ENCODE data around the gene FOXQ1. TPM values are rescaled to one million over a fixed set of nuclear protein-coding genes. Genes with fewer than 3 reads are reported as not detected.

Gene FOXQ1
- total RNA-seq, 1 donor from 2014 or later: 0.35 TPM

DNA sequence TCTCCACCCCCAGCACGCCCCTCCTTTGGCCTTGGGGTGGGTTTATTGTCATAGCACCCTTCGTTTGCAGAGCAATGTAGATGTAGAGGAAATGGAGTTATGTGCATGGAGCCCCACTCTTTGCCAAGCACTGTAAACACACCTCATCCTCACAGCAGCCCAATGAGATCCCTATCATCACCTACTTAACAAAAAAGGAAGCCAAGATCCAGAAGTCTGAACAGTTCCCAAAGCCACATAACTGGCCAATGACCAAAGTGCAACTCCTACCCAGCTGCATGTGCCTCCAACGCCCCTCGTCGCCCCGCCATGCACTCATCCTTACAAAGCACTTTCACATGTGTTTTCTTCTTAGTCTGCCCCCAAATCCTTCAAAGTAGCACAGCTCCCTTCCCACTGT is 21.8 kb upstream of the FOXQ1 start:
- ATAC-seq (no peak), DNase-seq (ENCODE audit: low spot score) (no peak)

GRCh38 chr6:1290805-1291204 is 21.1 kb upstream of the FOXQ1 start:
- ATAC-seq: no peak
- DNase-seq (ENCODE audit: low spot score): no peak

GRCh38 chr6:1291381-1291780 is 20.5 kb upstream of the FOXQ1 start:
- ATAC-seq: no peak
- no peak for DNase-seq (ENCODE audit: low spot score)

- ATAC-seq (no peak), DNase-seq (ENCODE audit: low spot score) (no peak)
These were observed 16.5 kb upstream of the FOXQ1 start for GRCh38 chr6:1295420-1295819.

DNA sequence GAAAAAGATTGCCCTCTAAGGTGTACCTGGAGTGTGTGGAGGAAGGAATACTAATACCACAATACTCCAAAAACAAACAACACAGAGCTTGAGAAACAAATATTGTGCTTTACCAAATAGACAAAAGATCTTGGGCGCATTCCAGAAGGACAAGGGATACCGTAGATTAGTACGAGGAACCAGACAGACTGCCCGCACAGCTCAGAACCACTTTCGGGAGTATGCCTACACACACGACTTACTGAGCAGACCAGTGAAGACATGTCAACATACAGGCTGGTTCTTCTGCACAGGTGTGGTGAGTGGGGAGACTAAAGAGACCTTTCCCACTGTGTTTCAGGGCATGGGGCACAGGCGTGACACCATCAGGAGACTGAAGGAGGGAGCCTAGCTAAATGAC is 15.8 kb upstream of the FOXQ1 start:
- ATAC-seq: no peak
- DNase-seq (ENCODE audit: low spot score): no peak

- ATAC-seq: no peak
- DNase-seq (ENCODE audit: low spot score): no peak
These were observed 15.4 kb upstream of the FOXQ1 start for GRCh38 chr6:1296542-1296941.

DNA sequence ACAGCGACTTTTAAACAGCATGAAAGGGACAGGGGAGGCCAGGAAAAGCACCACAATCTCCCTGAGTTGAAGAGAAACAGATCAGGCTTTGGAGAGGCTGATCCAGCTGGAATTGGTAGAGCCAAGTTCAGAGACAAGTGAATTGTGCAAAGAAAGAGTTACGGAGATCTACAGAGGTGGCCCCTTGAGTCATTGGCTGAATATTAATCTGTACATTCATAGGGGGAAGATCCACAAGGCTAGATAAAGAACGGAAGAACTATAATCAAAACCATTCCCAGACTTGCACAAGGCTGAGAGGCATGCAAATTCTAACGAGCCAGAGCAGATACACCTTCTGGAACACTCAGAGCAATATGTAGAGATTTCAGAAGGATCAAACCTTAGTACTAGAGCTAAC is 14.2 kb upstream of the FOXQ1 start:
- ATAC-seq (no peak), DNase-seq (ENCODE audit: low spot score) (no peak)

DNA sequence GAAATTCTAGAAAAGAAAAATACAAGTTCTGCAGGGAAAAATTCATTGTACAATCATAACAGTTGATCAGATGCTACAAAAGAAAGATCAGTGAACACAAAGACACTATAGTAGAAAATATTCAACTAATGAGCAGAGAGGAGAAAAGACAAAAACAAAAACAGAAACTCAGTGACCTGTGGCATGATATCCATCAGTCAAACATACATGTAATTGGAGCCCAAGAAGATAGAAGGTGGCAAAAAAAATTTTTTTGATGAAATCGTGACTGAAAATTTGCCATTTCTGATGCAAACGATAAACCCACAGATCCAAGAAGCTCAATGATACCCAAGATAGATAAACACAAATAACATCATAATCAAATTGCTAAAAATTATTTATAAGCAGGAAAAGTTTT is 13.1 kb upstream of the FOXQ1 start:
- ATAC-seq (no peak), DNase-seq (ENCODE audit: low spot score) (no peak)

- ATAC-seq: no peak
- no peak for DNase-seq (ENCODE audit: low spot score)
These were observed 5.8 kb upstream of the FOXQ1 start for GRCh38 chr6:1306133-1306532.

DNA sequence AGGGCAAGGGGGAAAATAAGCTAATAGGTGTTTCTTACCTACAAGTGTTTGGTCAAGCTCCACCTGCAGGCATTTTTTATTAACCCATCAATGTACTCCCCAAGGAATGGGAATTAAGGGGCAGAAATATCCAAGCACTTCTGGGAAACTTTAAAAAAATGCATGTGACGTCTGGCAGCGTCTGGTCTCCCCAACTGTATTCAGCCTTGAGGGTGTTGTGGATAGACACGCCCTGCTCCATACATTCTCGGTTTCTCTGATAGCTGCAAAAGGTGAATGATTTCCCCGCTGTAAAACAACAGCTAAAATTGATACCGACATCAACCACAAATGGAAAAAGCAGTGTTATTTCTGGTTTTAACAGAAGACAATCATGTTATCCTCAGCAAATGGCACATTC is 2.5 kb upstream of the FOXQ1 start:
- no peak for ATAC-seq
- no peak for DNase-seq (ENCODE audit: low spot score)

DNA sequence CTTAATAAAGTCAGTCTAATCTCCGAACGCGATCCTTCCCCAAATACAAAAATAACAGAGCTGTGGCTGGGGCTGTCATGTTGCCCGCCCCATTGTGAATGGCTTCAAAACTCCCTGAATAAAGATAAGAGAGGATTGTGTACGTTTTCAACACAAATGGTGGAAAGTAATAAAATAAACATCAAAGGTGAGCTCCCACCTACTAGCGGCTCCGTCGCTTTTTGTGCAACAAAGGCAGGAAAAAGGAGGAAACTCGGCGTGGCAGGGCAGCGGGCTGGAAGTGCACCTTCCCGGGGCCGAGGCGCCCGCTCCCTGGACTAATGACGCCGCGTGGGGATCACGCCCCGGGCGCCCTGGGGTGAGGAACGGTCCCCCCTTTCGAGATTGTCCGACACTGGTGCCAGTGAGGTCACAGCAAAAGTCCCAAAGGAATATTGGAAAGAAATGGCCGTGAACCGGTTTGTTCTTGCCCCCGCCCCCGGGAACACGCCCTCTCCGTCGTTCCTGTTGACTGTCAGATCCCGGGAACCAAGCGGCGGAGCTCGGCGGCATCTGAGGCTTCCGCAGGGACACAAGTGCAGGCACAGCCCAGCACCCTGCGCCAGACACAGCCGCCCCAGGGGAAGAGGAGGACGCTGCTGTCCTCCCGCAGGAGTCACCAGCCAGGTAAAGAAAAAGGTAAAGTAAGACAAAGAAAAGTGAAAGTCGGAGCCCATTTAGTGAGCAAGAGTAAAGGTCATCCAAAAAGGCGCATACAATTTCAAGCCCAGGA is 1.1 kb upstream of the FOXQ1 start:
- DNase-seq (ENCODE audit: low spot score): peak; percentile 69
- peak; percentile 62 for ATAC-seq

GRCh38 chr6:1312203-1312472 is 240 bp downstream of the FOXQ1 start:
- peak; percentile 5 for ATAC-seq
- DNase-seq (ENCODE audit: low spot score): no peak

GRCh38 chr6:1312473-1313367 is 822 bp downstream of the FOXQ1 start:
- DNase-seq (ENCODE audit: low spot score): no peak
- ATAC-seq: peak; percentile 40

DNA sequence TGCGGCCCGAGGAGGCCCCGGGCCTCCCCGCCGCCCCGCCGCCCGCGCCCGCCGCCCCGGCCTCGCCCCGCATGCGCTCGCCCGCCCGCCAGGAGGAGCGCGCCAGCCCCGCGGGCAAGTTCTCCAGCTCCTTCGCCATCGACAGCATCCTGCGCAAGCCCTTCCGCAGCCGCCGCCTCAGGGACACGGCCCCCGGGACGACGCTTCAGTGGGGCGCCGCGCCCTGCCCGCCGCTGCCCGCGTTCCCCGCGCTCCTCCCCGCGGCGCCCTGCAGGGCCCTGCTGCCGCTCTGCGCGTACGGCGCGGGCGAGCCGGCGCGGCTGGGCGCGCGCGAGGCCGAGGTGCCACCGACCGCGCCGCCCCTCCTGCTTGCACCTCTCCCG is 1.5 kb downstream of the FOXQ1 start:
- DNase-seq (ENCODE audit: low spot score): no peak
- no peak for ATAC-seq

DNA sequence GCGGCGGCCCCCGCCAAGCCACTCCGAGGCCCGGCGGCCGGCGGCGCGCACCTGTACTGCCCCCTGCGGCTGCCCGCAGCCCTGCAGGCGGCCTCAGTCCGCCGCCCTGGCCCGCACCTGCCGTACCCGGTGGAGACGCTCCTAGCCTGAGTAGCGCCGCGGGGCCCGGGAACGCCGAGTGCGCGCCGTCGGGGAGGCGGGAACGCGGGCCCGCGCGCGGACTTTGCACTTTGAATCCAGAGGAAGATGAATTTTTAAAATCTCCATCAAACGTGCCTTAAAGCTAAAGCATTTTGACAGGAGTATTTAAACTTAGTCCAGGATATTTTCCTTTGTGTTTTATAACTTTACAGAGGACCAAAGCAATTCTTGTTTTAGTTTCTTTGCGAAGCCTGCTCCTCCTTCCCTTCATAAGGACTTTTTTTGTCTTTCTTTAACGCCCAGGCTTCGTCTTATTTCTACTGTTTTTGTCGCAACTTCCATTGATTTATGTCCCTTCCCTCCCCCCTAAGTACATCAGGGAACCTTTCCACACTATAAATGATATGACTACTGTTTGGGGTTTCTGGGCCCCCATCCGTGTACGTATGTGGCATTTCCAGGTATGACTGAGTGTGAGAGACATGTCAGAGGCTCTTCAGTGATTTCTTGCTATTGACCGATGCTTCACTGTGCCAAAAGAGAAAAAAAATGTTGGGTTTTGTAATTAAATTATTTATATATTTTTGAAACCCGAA is 2.0 kb downstream of the FOXQ1 start:
- DNase-seq (ENCODE audit: low spot score): peak; percentile 59
- peak; percentile 64 for ATAC-seq

- DNase-seq (ENCODE audit: low spot score) (no peak), ATAC-seq (no peak)
These were observed 2.7 kb downstream of the FOXQ1 start for GRCh38 chr6:1314617-1315016.

DNA sequence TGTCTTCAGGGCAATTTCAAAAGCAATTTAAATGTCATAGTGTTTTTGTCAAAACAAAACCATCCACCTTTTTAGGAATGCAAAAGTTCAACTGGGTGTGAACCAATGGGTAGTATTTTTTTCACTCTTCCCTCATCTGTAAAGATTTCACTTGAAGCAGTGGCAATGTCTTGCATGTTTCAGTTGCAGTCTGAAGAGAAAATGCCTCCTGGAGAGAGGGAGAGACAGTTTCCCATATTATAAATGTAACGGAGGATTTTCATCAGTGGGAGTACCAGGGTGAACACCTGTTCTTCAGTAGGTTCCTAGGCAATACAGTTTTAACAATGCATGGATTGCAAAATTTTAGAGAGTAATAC is 3.3 kb downstream of the FOXQ1 start:
- ATAC-seq: no peak

GRCh38 chr6:1315560-1316386 is 3.9 kb downstream of the FOXQ1 start:
- DNase-seq (ENCODE audit: low spot score) (no peak), ATAC-seq (no peak)

More for the DNA sequence above, 3.3 kb downstream of the FOXQ1 start:
- no peak for DNase-seq (ENCODE audit: low spot score)

GRCh38 chr6:1316489-1316971 is 4.6 kb downstream of the FOXQ1 start:
- ATAC-seq (no peak), DNase-seq (ENCODE audit: low spot score) (no peak)

DNA sequence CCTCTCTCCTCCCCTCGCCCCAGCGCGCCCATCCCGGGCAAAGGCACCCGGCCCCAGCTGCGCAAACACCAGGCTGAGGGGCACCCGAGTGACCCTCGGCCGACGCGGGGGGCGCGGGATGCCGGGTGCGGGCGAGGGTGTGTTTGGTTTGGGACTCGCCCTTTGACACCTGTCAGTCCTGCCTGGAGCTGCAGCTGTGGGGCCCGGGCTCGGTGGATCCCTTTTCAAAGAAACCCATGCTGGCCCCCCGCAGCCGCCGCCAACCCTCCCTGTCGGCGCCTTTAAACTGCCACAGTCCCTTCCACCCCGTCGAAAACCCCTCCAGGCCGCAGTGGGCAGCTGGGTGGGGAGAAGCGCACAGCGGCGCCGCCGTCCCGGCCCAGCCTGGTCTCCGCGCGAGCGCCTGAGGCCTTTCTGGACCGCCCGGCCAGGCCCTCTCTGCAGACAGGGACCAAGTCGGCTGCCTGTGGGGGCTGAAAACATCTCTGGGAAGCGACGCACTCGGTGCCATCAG is 5.5 kb downstream of the FOXQ1 start:
- ATAC-seq (no peak), DNase-seq (ENCODE audit: low spot score) (no peak)

DNA sequence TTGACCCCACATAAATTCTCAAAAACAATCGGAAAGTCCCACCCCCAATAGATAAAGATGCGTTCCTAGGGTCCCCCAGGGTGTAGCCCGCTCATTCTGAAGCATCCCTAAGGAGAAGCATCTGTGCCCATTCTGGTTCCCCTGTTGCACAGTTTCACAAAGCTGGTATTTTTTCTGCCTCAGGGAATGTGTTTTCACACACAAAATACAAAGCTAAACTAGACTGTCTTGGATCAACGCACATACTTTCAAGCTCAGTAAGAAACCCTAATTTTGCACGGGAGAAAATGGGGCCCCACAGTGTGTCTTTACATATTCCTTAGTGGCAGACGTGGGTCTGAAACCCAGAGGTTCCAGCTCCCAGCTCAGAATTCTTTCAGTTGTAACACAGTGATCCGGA is 6.1 kb downstream of the FOXQ1 start:
- no peak for ATAC-seq
- DNase-seq (ENCODE audit: low spot score): no peak
